Measurements from ENCODE around the gene MRNIP. TPM values are rescaled to one million over a fixed set of nuclear protein-coding genes. Genes with fewer than 3 reads are reported as not detected.
A peak's percentile ranks its signal among the peaks of the same experiment; 100 is the strongest.

The MRNIP gene
- total RNA-seq, 1 donor from 2014 or later: 21.4 TPM

- peaks cover 37 to 48% (median 44%) of the 10 kb centered on the region in 3 donors for H3K36me3 ChIP-seq (ENCODE audit: control insufficient read depth in 3 of 3, insufficient read depth in 3 of 3, low read length in 3 of 3)
- H3K9me3 ChIP-seq (ENCODE audit: control insufficient read depth in 3 of 3, low read length in 3 of 3): peaks cover 2 to 8% (median 5%) of the 10 kb centered on the region in 3 donors
- H3K4me3 ChIP-seq (ENCODE audit: low read length in 3 of 3): no peak overlapping the region
- H3K27ac ChIP-seq (ENCODE audit: low read depth, low read length): no peak overlapping the region
- H3K9ac ChIP-seq (ENCODE audit: low read depth in 1 of 3, low read length in 3 of 3): no peak overlapping the region
- H3K27me3 ChIP-seq (ENCODE audit: control insufficient read depth in 3 of 3, insufficient read depth in 3 of 3, low read length in 3 of 3): no peaks in the 10 kb centered on the region
- H3K4me1 ChIP-seq (ENCODE audit: control insufficient read depth in 3 of 3, insufficient read depth in 3 of 3, low read length in 3 of 3): peaks cover 0 to 12% (median 7%) of the 10 kb centered on the region in 3 donors
Measured at GRCh38 chr5:179879003-179879689, 20.5 kb upstream of the MRNIP start.

DNA sequence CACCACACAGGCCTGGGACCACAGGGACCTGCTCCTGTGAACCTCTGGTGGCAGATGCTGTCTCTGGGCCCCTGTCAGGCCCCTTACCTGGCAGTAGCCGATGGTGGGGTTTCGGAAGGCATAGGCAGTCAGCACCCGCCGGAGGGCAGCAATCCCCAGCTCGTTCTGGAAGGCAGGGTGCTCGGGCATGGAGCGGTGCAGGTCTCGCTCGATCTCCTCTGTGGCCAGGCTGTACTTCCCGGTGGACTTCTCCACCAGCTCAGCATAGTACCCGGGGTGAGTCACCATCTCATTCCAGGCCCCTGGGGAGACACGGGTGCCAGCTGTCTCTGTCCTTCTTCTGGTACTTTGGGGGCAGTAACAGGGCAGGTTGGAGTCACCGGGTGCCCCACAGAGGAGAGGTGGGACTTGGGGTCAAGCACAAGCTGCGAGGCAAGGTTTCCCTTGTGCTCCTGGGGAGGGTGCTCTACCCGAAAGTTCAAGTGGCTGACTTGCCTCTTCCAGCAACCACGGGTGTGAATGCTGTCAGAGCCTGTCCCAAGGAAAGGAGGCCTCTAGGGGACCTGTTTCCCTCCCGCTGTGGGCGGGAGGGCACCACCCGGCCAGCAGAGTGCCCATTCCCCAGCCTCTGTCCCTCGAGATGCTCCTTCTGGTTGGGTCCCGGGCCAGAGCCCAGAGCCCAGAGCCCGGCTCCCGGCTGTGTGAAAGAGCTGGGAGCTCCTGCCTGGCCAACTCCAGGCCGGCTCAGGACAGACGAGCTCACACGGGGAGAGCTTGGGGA is 19.8 kb upstream of the MRNIP start:
- Histone ChIP-seq H3K36me3 (ENCODE audit: control insufficient read depth in 3 of 3, insufficient read depth in 3 of 3, low read length in 3 of 3) (peaks cover 39 to 47% (median 44%) of the 10 kb centered on the region in 3 donors), H3K9me3 (ENCODE audit: control insufficient read depth in 3 of 3, low read length in 3 of 3) (peaks cover 2 to 4% (median 4%) of the 10 kb centered on the region in 3 donors), H3K27me3 (ENCODE audit: control insufficient read depth in 3 of 3, insufficient read depth in 3 of 3, low read length in 3 of 3) (no peaks in the 10 kb centered on the region), H3K4me3 (ENCODE audit: low read length in 3 of 3) (no peak overlapping the region), H3K27ac (ENCODE audit: low read depth, low read length) (no peak overlapping the region), H3K4me1 (ENCODE audit: control insufficient read depth in 3 of 3, insufficient read depth in 3 of 3, low read length in 3 of 3) (peaks cover 0 to 12% (median 7%) of the 10 kb centered on the region in 3 donors), H3K9ac (ENCODE audit: low read depth in 1 of 3, low read length in 3 of 3) (no peak overlapping the region)

- no peaks in the 10 kb centered on the region for H3K27me3 ChIP-seq (ENCODE audit: control insufficient read depth in 3 of 3, insufficient read depth in 3 of 3, low read length in 3 of 3)
- no peaks in the 10 kb centered on the region for H3K9me3 ChIP-seq (ENCODE audit: control insufficient read depth in 3 of 3, low read length in 3 of 3)
- peaks cover 0 to 12% (median 7%) of the 10 kb centered on the region in 3 donors for H3K4me1 ChIP-seq (ENCODE audit: control insufficient read depth in 3 of 3, insufficient read depth in 3 of 3, low read length in 3 of 3)
- H3K4me3 ChIP-seq (ENCODE audit: low read length in 3 of 3): no peak overlapping the region
- H3K36me3 ChIP-seq (ENCODE audit: control insufficient read depth in 3 of 3, insufficient read depth in 3 of 3, low read length in 3 of 3): peaks cover 47 to 53% (median 52%) of the 10 kb centered on the region in 3 donors
- H3K27ac ChIP-seq (ENCODE audit: low read depth, low read length): no peak overlapping the region
- H3K9ac ChIP-seq (ENCODE audit: low read depth in 1 of 3, low read length in 3 of 3): no peak overlapping the region
Measured at GRCh38 chr5:179876610-179876952, 18.0 kb upstream of the MRNIP start.

DNA sequence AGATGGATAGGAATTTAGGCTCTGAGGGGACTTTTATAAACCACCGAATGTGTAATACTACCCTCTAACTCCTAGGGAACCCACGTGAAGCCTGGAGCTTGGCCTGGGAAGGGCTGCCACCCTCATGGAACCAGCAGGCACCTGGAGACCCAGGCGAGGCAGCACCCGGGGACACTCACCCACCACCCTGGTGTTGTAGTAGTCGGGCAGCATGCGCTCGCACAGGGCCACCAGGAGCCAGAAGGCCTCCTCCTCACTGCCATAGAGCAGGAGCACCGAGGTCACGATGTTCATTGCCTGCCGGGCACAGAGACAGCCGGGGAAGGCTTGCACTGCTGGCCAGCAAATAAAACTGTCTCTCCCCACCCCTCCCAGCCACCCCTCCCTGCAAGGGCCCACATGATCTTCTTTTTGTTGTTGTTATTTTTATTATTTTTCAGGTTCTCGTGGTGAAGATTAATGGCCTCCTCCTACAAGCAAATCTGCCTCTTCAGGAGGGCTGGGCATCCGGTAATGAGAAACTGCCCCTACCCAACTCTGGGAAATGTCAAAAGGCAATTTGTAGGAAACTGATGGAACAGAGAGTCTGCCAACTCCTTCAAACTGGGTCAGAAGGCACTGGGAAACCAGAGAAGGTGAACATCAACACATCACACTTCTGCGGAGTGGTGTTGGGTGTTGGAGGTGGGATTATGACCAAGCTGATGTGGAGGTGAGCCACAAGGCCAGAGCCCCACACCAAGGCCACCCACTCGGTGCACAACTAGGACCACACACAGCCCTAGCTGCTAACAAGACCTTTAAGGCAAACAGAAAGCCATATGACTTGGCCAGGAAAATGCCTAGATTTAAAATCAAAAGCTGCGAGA is 17.4 kb upstream of the MRNIP start:
- Histone ChIP-seq H3K27me3 (ENCODE audit: control insufficient read depth in 3 of 3, insufficient read depth in 3 of 3, low read length in 3 of 3) (no peaks in the 10 kb centered on the region), H3K27ac (ENCODE audit: low read depth, low read length) (peak overlapping the region; percentile 12), H3K4me3 (ENCODE audit: low read length in 3 of 3) (no peak overlapping the region), H3K36me3 (ENCODE audit: control insufficient read depth in 3 of 3, insufficient read depth in 3 of 3, low read length in 3 of 3) (peaks cover 53 to 58% (median 57%) of the 10 kb centered on the region in 3 donors), H3K9me3 (ENCODE audit: control insufficient read depth in 3 of 3, low read length in 3 of 3) (no peaks in the 10 kb centered on the region), H3K4me1 (ENCODE audit: control insufficient read depth in 3 of 3, insufficient read depth in 3 of 3, low read length in 3 of 3) (peaks cover 0 to 12% (median 7%) of the 10 kb centered on the region in 3 donors), H3K9ac (ENCODE audit: low read depth in 1 of 3, low read length in 3 of 3) (peak overlapping the region in 1 of 3 donors; percentile 8)

DNA sequence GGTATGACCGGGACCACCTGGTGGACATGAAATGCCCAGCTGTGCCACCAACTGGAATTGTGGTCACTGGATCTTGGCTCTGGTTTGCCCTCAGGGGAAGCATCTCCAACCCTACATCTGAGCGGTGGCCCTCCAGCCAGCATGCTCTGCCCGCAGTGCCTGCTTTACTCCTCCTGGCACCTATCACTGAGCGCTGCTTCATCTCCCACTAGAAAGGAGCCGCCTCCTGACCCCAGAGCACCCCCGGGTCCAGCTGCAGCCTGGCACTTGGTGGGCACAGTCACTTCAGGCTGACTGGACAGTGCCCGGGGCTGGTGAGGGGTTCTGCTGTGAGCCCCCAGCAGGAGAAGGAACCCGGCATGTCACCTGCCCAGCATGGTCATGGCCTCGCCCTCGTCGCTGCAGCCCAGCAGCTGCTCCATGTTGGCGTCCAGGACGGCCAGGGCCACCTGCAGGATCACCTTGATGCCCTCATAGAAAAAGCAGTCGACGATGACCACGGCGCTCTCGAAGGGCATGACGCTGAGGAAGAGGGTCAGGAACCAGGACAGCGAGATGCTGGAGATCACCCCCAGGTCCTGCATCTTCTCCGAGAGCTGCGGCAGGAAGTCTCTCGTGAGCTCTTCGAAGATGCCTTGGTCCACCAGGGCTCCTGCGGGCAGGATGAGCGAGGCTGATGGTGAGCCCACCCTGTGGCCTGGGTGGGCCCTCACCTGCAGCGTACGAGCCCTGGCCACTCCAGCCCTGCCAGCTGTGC is 16.1 kb upstream of the MRNIP start:
- H3K9ac ChIP-seq (ENCODE audit: low read depth in 1 of 3, low read length in 3 of 3): no peak overlapping the region
- peaks cover 0 to 12% (median 9%) of the 10 kb centered on the region in 3 donors for H3K4me1 ChIP-seq (ENCODE audit: control insufficient read depth in 3 of 3, insufficient read depth in 3 of 3, low read length in 3 of 3)
- no peaks in the 10 kb centered on the region for H3K27me3 ChIP-seq (ENCODE audit: control insufficient read depth in 3 of 3, insufficient read depth in 3 of 3, low read length in 3 of 3)
- no peak overlapping the region for H3K27ac ChIP-seq (ENCODE audit: low read depth, low read length)
- H3K4me3 ChIP-seq (ENCODE audit: low read length in 3 of 3): no peak overlapping the region
- H3K9me3 ChIP-seq (ENCODE audit: control insufficient read depth in 3 of 3, low read length in 3 of 3): no peaks in the 10 kb centered on the region
- H3K36me3 ChIP-seq (ENCODE audit: control insufficient read depth in 3 of 3, insufficient read depth in 3 of 3, low read length in 3 of 3): peaks cover 59 to 70% (median 67%) of the 10 kb centered on the region in 3 donors

- Histone ChIP-seq H3K27me3 (ENCODE audit: control insufficient read depth in 3 of 3, insufficient read depth in 3 of 3, low read length in 3 of 3) (no peaks in the 10 kb centered on the region), H3K9ac (ENCODE audit: low read depth in 1 of 3, low read length in 3 of 3) (no peak overlapping the region), H3K27ac (ENCODE audit: low read depth, low read length) (no peak overlapping the region), H3K4me1 (ENCODE audit: control insufficient read depth in 3 of 3, insufficient read depth in 3 of 3, low read length in 3 of 3) (peaks cover 0 to 12% (median 9%) of the 10 kb centered on the region in 3 donors), H3K4me3 (ENCODE audit: low read length in 3 of 3) (no peak overlapping the region), H3K36me3 (ENCODE audit: control insufficient read depth in 3 of 3, insufficient read depth in 3 of 3, low read length in 3 of 3) (peaks cover 57 to 74% (median 72%) of the 10 kb centered on the region in 3 donors), H3K9me3 (ENCODE audit: control insufficient read depth in 3 of 3, low read length in 3 of 3) (no peaks in the 10 kb centered on the region)
Measured at GRCh38 chr5:179874136-179874535, 15.5 kb upstream of the MRNIP start.

GRCh38 chr5:179873588-179874110 is 15.0 kb upstream of the MRNIP start:
- Histone ChIP-seq H3K9me3 (ENCODE audit: control insufficient read depth in 3 of 3, low read length in 3 of 3) (no peaks in the 10 kb centered on the region), H3K27me3 (ENCODE audit: control insufficient read depth in 3 of 3, insufficient read depth in 3 of 3, low read length in 3 of 3) (no peaks in the 10 kb centered on the region), H3K4me1 (ENCODE audit: control insufficient read depth in 3 of 3, insufficient read depth in 3 of 3, low read length in 3 of 3) (peaks cover 0 to 12% (median 9%) of the 10 kb centered on the region in 3 donors), H3K9ac (ENCODE audit: low read depth in 1 of 3, low read length in 3 of 3) (no peak overlapping the region), H3K36me3 (ENCODE audit: control insufficient read depth in 3 of 3, insufficient read depth in 3 of 3, low read length in 3 of 3) (peaks cover 57 to 71% (median 71%) of the 10 kb centered on the region in 3 donors), H3K27ac (ENCODE audit: low read depth, low read length) (no peak overlapping the region), H3K4me3 (ENCODE audit: low read length in 3 of 3) (no peak overlapping the region)

DNA sequence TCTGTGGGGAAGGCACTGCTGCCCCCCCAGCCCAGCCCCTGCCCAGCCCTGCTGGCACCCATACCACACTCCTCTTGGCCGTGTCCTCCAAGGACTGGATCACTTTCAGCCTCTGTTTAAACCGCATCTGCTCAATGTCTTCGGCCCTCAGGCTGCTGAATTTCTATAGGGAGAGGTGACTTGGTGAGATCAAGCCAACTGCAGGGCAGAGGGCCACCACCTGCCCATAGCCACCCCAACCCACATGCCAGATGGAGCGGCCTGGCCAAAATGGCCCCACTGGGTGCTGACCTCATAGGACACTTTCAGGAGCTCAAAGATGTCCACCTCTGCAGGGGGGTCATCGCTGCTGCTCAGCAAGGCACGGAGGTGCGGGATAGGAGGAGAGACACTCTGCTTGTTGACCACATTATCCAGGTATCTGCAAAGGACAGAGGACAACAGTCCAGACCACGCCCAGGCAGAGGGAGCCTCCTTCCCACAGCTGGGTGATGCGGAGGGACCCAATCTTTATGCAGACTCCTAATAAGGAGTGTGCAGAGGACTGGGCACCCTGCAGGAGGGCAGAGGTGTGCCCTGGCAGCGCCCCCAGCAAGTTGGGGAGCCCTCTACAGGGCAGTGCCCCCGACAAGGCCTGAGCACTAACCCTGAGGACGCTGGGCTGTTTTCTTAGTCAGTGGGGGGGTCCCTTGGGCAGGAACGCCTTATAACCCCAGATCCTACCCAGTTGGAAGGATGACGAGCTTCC is 14.4 kb upstream of the MRNIP start:
- H3K9me3 ChIP-seq (ENCODE audit: control insufficient read depth in 3 of 3, low read length in 3 of 3): no peaks in the 10 kb centered on the region
- peaks cover 0 to 12% (median 9%) of the 10 kb centered on the region in 3 donors for H3K4me1 ChIP-seq (ENCODE audit: control insufficient read depth in 3 of 3, insufficient read depth in 3 of 3, low read length in 3 of 3)
- H3K27ac ChIP-seq (ENCODE audit: low read depth, low read length): no peak overlapping the region
- H3K36me3 ChIP-seq (ENCODE audit: control insufficient read depth in 3 of 3, insufficient read depth in 3 of 3, low read length in 3 of 3): peaks cover 60 to 72% (median 71%) of the 10 kb centered on the region in 3 donors
- no peaks in the 10 kb centered on the region for H3K27me3 ChIP-seq (ENCODE audit: control insufficient read depth in 3 of 3, insufficient read depth in 3 of 3, low read length in 3 of 3)
- H3K9ac ChIP-seq (ENCODE audit: low read depth in 1 of 3, low read length in 3 of 3): no peak overlapping the region
- no peak overlapping the region for H3K4me3 ChIP-seq (ENCODE audit: low read length in 3 of 3)

All from skeletal muscle tissue (tissue), 4 donors.